ENCODE data around the gene GLUD2. TPM values are rescaled to one million over a fixed set of nuclear protein-coding genes. Genes with fewer than 3 reads are reported as not detected.
"Not testable (repeated sequence)": the region's sequence is repeated elsewhere in the genome, so short reads cannot be mapped to it uniquely, and the experiment has no call there.

The GLUD2 gene
- total and polyA plus RNA-seq, 11 donors: 0.37 to 2.1 (median 1.2) TPM

DNA sequence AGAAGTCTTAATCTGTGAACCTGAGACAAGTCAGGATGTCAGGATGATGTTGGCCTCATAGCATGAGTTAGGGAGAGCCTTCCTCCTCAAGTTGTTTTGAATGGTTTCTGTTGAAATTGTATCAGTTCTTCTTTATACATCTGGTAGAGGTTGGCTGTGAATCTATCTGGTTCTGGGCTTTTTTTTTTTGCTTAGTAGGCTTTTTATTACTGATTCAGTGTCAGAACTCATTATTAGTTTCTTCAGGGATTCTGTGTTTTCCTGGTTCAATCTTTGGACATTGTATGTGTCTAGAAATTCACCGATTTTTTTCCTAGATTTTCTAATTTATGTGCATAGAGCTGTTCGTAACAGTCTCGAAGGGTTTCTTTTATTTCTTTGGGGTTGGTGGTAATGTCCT lies 14.9 kb downstream of the GLUD2 start:
- H3K27me3 ChIP-seq: no peaks in the 10 kb centered on the region
- H3K4me3 ChIP-seq: no peak overlapping the region
- DNase-seq: no peak
- ATAC-seq: no peak
- no peaks in the 10 kb centered on the region for H3K36me3 ChIP-seq
- H3K9me3 ChIP-seq: peaks cover 0 to 9% (median 0%) of the 10 kb centered on the region in 12 donors
- intact Hi-C loops (cut with DNase I): no loop called here
- H3K27ac ChIP-seq: no peak overlapping the region
- TF ChIP-seq, protein P1, sequence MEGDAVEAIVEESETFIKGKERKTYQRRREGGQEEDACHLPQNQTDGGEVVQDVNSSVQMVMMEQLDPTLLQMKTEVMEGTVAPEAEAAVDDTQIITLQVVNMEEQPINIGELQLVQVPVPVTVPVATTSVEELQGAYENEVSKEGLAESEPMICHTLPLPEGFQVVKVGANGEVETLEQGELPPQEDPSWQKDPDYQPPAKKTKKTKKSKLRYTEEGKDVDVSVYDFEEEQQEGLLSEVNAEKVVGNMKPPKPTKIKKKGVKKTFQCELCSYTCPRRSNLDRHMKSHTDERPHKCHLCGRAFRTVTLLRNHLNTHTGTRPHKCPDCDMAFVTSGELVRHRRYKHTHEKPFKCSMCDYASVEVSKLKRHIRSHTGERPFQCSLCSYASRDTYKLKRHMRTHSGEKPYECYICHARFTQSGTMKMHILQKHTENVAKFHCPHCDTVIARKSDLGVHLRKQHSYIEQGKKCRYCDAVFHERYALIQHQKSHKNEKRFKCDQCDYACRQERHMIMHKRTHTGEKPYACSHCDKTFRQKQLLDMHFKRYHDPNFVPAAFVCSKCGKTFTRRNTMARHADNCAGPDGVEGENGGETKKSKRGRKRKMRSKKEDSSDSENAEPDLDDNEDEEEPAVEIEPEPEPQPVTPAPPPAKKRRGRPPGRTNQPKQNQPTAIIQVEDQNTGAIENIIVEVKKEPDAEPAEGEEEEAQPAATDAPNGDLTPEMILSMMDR (IDR thresholded peaks at IDR 0.05): no peak
- TF ChIP-seq POLR2A (IDR thresholded peaks at IDR 0.05): no peak
- 90 to 97% (median 93%) methylated on average over 3 of the region's 3 CpGs for WGBS, 4 donors
- no peaks in the 10 kb centered on the region for H3K4me1 ChIP-seq

DNA sequence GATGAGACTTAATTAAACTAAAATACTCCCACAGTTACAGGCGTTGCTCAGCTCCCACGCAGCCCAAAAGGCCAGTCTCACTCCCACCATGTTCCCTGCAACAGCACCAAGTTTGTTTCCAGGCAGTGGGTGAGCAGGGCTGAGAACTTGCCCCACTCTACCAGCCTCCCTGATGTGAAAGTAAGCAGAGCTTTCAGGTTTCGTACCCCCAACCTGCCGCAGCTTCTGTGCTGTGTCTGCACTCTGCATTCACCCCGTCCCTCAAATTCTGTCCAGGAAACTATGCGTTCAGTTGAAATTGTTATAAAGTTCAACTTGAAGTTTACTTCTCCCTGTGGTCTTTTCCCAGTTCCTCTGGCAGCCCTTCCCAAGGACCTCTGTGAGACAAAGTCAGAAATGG lies 17.2 kb downstream of the GLUD2 start:
- H3K4me3 ChIP-seq: no peak overlapping the region
- no peaks in the 10 kb centered on the region for H3K4me1 ChIP-seq
- H3K9me3 ChIP-seq: peaks cover 0 to 9% (median 0%) of the 10 kb centered on the region in 12 donors
- no peaks in the 10 kb centered on the region for H3K27me3 ChIP-seq
- ATAC-seq (no peak), DNase-seq (no peak)
- TF ChIP-seq, protein P1 (IDR thresholded peaks at IDR 0.05): no peak
- TF ChIP-seq POLR2A (IDR thresholded peaks at IDR 0.05): no peak
- H3K36me3 ChIP-seq: no peaks in the 10 kb centered on the region
- H3K27ac ChIP-seq: no peak overlapping the region
- intact Hi-C loops (cut with DNase I): no loop called here
- WGBS, 4 donors: 71 to 98% (median 91%) methylated on average over 6 of the region's 6 CpGs

DNA sequence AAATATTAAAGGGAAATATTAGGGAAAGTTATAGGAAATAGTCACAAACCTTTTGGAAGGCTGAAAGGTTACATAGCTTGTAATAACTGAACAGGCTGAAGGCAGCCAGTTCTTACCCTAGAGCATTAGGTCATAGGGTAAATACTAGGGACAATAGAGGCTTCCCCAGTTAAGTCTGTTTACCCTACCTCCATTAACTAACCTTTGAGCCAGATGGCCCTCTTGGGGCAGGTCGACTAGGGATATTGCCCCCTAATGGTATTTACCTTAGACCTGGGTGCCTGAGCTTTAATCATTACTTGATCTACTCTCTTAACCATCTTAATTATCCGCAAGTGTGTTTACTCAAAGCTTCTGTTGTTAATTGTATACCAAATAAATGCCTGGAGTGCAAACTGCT lies 36.8 kb downstream of the GLUD2 start:
- intact Hi-C loops (cut with DNase I); DNase-seq; H3K4me1 ChIP-seq; H3K4me3 ChIP-seq; H3K27me3 ChIP-seq; H3K36me3 ChIP-seq; H3K27ac ChIP-seq; ATAC-seq: not testable (repeated sequence)
- H3K9me3 ChIP-seq: peaks cover 0 to 11% (median 0%) of the 10 kb centered on the region in 12 donors
- 63 to 85% (median 77%) methylated on average over 2 of the region's 2 CpGs for WGBS, 4 donors

DNA sequence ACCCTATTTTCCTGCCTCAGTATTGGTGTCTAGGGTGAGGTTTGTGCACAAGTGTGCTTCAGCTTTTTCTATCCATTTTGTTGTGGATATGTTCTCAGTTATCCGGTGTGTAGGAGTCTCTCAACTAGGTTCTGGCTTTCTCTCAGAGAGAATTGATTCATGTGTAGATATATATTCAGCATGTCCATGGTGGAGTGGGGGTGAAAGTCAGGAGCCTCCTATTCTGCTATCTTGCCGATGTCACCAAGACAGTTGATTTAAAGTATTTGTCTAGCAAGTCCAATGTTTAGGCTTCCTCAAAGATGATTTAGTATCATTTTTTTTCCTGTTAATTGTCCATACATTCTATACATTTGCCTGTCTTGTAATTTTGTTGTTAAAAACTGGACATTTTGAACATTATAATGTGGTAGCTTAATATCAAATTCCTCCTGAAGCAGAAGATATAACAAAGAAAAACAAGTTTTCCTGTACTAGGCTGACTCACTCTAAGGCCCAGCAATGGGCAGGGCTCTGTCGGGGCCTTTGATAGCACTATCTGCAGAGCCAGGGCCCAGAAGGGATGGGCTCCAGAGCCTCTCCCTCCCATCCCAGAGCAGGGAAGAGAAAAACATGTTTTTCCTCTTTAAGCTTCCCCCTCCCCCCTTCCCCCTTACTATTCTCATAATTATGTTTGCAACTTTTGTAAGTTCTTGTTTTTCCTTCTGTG lies 37.6 kb downstream of the GLUD2 start:
- H3K4me1 ChIP-seq: no peaks in the 10 kb centered on the region
- H3K4me3 ChIP-seq: no peak overlapping the region
- intact Hi-C loops (cut with DNase I): no loop called here
- peaks cover 0 to 9% (median 0%) of the 10 kb centered on the region in 9 donors for H3K27me3 ChIP-seq
- H3K9me3 ChIP-seq: peaks cover 0 to 11% (median 0%) of the 10 kb centered on the region in 12 donors
- no peak for TF ChIP-seq POLR2A (IDR thresholded peaks at IDR 0.05)
- TF ChIP-seq, protein P1 (IDR thresholded peaks at IDR 0.05): no peak
- H3K27ac ChIP-seq: no peak overlapping the region
- ATAC-seq (no peak), DNase-seq (no peak)
- 75 to 80% (median 76%) methylated on average over 3 of the region's 3 CpGs for WGBS, 4 donors
- H3K36me3 ChIP-seq: no peaks in the 10 kb centered on the region

DNA sequence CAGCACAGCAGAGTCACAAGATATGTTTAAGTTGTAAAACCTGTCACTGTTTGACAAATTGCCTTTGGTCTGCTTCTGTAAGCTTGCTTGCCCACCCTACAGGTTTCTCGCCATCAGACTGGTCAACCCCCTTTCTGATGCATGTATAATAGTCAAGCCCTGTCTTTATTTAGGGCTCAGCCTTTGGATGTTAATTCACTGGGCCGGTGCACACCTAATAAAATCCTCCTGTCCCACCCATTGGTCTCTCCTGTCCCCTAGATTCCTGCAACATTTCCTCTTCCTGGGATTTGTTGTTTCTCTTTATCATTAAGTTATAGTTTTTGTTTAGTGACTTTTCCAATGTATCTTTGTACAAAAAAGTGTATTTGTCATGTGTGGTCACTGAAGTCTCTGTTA lies 38.2 kb downstream of the GLUD2 start:
- no peaks in the 10 kb centered on the region for H3K4me1 ChIP-seq
- no peaks in the 10 kb centered on the region for H3K36me3 ChIP-seq
- DNase-seq (no peak), ATAC-seq (no peak)
- peaks cover 0 to 11% (median 0%) of the 10 kb centered on the region in 12 donors for H3K9me3 ChIP-seq
- H3K27ac ChIP-seq: no peak overlapping the region
- TF ChIP-seq, protein P1 (IDR thresholded peaks at IDR 0.05): no peak
- no peak for TF ChIP-seq POLR2A (IDR thresholded peaks at IDR 0.05)
- H3K27me3 ChIP-seq: peaks cover 0 to 6% (median 0%) of the 10 kb centered on the region in 9 donors
- H3K4me3 ChIP-seq: no peak overlapping the region
- 61 to 92% (median 80%) methylated on average over 2 of the region's 2 CpGs for WGBS, 4 donors
- intact Hi-C loops (cut with DNase I): no loop called here
